ENCODE measurements around the gene FCHO2.

- TF ChIP-seq EZH2phosphoT487 (IDR thresholded peaks at IDR 0.05; ENCODE audit: insufficient read depth, low read depth) (no peak), EZH2 (IDR thresholded peaks at IDR 0.05; ENCODE audit: insufficient read depth, poor library complexity, severe bottlenecking) (no peak)
Observed at GRCh38 chr5:72937517-72938061, 18.3 kb upstream of the FCHO2 start.

All from GM23248 (cell line).